SIG-M5 treated with dmso at 0.1 percent for 504 hours (cell line): ENCODE data around the gene TMEM62.

Experiments used
- DNase-seq: peaks from one replicate; lab custom pipeline; 2025; ENCODE audit not compliant: unreplicated experiment; lab: John Stamatoyannopoulos, UW

Gene TMEM62

GRCh38 chr15:43226436-43227305 lies 93.3 kb downstream of the TMEM62 start:
- DNase-seq: no peak

- DNase-seq: no peak
Observed at GRCh38 chr15:43229977-43230376, 96.6 kb downstream of the TMEM62 start.

- DNase-seq: no peak
Observed at GRCh38 chr15:43230640-43231115, 97.3 kb downstream of the TMEM62 start.

GRCh38 chr15:43232289-43232874 lies 99.0 kb downstream of the TMEM62 start:
- no peak for DNase-seq
